ENCODE results near the gene TRIM73.
"Not testable (repeated sequence)": the region's sequence is repeated elsewhere in the genome, so short reads cannot be mapped to it uniquely, and the experiment has no call there.

TRIM73 gene

GRCh38 chr7:75395329-75395728, at the start of gene TRIM73:
Gene TRIM73 (plus strand): TSS chr7:75395629. CDS start chr7:75398934, 3,305 bp downstream.
- not testable (repeated sequence) for DNase-seq (ENCODE audit: low read depth in 2 of 2)

- peak in 1 of 2 donors; percentile 5 for DNase-seq (ENCODE audit: low read depth in 2 of 2)
Measured at GRCh38 chr7:75358671-75359541, 36.5 kb upstream of the TRIM73 start.

- not testable (repeated sequence) for DNase-seq (ENCODE audit: low read depth in 2 of 2)
Measured at GRCh38 chr7:75359542-75359848, 35.9 kb upstream of the TRIM73 start.

- not testable (repeated sequence) for DNase-seq (ENCODE audit: low read depth in 2 of 2)
Measured at GRCh38 chr7:75364079-75364478, 31.4 kb upstream of the TRIM73 start.

- DNase-seq (ENCODE audit: low read depth in 2 of 2): not testable (repeated sequence)
Measured at GRCh38 chr7:75366643-75367042, 28.8 kb upstream of the TRIM73 start.

- DNase-seq (ENCODE audit: low read depth in 2 of 2): not testable (repeated sequence)
Measured at GRCh38 chr7:75367313-75367712, 28.1 kb upstream of the TRIM73 start.

GRCh38 chr7:75374144-75374518, 21.3 kb upstream of the TRIM73 start:
- not testable (repeated sequence) for DNase-seq (ENCODE audit: low read depth in 2 of 2)

GRCh38 chr7:75374519-75375317, 20.7 kb upstream of the TRIM73 start:
- not testable (repeated sequence) for DNase-seq (ENCODE audit: low read depth in 2 of 2)

GRCh38 chr7:75393194-75393593, 2.2 kb upstream of the TRIM73 start:
- DNase-seq (ENCODE audit: low read depth in 2 of 2): not testable (repeated sequence)

GRCh38 chr7:75397865-75398264, 2.4 kb downstream of the TRIM73 start:
- not testable (repeated sequence) for DNase-seq (ENCODE audit: low read depth in 2 of 2)

GRCh38 chr7:75398771-75399700, 3.6 kb downstream of the TRIM73 start:
- not testable (repeated sequence) for DNase-seq (ENCODE audit: low read depth in 2 of 2)

GRCh38 chr7:75400575-75400974, 5.1 kb downstream of the TRIM73 start:
- DNase-seq (ENCODE audit: low read depth in 2 of 2): not testable (repeated sequence)

GRCh38 chr7:75403455-75404443, 8.3 kb downstream of the TRIM73 start:
- not testable (repeated sequence) for DNase-seq (ENCODE audit: low read depth in 2 of 2)

- not testable (repeated sequence) for DNase-seq (ENCODE audit: low read depth in 2 of 2)
Measured at GRCh38 chr7:75404663-75405062, 9.2 kb downstream of the TRIM73 start.

GRCh38 chr7:75409880-75410822, 14.7 kb downstream of the TRIM73 start:
- DNase-seq (ENCODE audit: low read depth in 2 of 2): not testable (repeated sequence)

- DNase-seq (ENCODE audit: low read depth in 2 of 2): not testable (repeated sequence)
Measured at GRCh38 chr7:75410823-75411173, 15.4 kb downstream of the TRIM73 start.

GRCh38 chr7:75414204-75414603, 18.8 kb downstream of the TRIM73 start:
- DNase-seq (ENCODE audit: low read depth in 2 of 2): not testable (repeated sequence)

- not testable (repeated sequence) for DNase-seq (ENCODE audit: low read depth in 2 of 2)
Measured at GRCh38 chr7:75414708-75415427, 19.4 kb downstream of the TRIM73 start.

- DNase-seq (ENCODE audit: low read depth in 2 of 2): not testable (repeated sequence)
Measured at GRCh38 chr7:75415428-75415817, 20.0 kb downstream of the TRIM73 start.
